ENCODE measurements around the gene UVRAG. TPM values are rescaled to one million over a fixed set of nuclear protein-coding genes. Genes with fewer than 3 reads are reported as not detected.

Gene UVRAG
- total RNA-seq, 1 donor from 2014 or later = 17.8 TPM

DNA sequence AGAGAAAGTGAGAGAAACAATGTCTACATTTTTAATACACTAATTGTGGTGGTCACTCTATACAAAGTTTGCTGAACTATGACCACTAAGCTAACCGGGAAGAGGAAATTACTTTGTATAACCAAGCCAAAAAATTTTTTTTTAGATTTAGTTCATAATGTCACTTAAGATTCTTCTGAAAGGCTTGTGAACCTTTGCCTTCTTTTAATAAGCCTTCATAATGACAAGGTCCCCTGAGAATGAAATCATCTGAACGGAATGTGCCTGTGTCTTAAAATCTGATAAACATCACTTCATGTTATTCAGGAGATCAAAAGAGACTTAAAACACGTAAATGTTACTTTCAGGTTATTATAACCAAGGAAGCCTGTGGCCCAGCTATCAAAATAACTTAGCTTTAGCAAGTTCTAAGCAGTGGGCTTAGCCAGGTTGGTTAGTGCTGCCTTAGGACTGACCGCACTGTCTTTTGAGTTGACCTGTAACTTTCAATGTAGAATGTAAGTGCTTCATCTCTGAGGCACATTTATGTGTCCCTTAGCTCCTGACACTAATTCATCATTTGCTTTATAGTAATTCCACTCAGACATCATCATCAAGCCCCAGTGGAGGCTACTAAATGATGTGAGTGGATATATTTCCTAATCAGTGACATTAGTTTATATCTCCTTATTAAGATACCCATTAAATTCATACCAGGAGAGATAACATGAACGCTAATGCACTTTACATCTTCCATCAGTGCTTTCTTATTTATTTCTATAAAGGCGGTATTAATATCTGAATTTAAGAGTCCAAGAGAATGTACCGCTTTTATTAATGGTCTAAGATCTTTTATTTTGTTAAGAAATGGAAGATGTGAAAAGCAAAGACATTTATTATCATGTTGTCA, 268.8 kb downstream of the UVRAG start:
- H3K27me3 Mint-ChIP-seq (ENCODE audit: unreplicated experiment) = peaks cover 2% of the 10 kb centered on the region

DNA sequence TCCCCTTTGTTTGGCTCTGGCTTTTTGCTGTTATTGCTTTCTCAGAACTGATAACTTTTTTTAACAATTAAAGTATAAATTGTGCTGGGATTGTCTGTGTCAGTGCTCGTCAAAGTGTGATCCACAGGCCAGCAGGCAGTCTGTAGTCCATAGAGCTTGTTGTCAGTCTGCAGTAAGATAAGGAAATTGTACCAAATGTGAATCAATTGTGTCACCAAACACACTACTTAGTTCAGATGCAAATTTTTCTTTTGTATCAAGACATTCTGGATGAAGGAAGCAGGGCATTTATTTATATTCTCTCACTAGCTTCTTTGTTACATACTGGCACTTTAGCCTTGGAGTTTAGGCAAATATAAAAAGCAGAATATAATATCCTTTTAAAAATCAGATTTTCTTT, 270.3 kb downstream of the UVRAG start:
- Mint-ChIP-seq H3K4me3 (ENCODE audit: unreplicated experiment) (no peak overlapping the region), H3K27me3 (ENCODE audit: unreplicated experiment) (peaks cover 2% of the 10 kb centered on the region), H3K9me3 (ENCODE audit: unreplicated experiment) (no peaks in the 10 kb centered on the region), H3K27ac (ENCODE audit: unreplicated experiment) (no peak overlapping the region), H3K36me3 (ENCODE audit: unreplicated experiment) (no peaks in the 10 kb centered on the region), H3K4me1 (ENCODE audit: low read depth, unreplicated experiment) (peaks cover 4% of the 10 kb centered on the region)
- DNase-seq = no peak
- TF ChIP-seq, protein P1, sequence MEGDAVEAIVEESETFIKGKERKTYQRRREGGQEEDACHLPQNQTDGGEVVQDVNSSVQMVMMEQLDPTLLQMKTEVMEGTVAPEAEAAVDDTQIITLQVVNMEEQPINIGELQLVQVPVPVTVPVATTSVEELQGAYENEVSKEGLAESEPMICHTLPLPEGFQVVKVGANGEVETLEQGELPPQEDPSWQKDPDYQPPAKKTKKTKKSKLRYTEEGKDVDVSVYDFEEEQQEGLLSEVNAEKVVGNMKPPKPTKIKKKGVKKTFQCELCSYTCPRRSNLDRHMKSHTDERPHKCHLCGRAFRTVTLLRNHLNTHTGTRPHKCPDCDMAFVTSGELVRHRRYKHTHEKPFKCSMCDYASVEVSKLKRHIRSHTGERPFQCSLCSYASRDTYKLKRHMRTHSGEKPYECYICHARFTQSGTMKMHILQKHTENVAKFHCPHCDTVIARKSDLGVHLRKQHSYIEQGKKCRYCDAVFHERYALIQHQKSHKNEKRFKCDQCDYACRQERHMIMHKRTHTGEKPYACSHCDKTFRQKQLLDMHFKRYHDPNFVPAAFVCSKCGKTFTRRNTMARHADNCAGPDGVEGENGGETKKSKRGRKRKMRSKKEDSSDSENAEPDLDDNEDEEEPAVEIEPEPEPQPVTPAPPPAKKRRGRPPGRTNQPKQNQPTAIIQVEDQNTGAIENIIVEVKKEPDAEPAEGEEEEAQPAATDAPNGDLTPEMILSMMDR (IDR thresholded peaks at IDR 0.05; ENCODE audit: partially characterized antibody, unreplicated experiment) = no peak

More for the DNA sequence above, 268.8 kb downstream of the UVRAG start:
- Mint-ChIP-seq H3K27ac (ENCODE audit: unreplicated experiment) (no peak overlapping the region), H3K4me1 (ENCODE audit: low read depth, unreplicated experiment) (peaks cover 4% of the 10 kb centered on the region), H3K4me3 (ENCODE audit: unreplicated experiment) (no peak overlapping the region), H3K36me3 (ENCODE audit: unreplicated experiment) (no peaks in the 10 kb centered on the region), H3K9me3 (ENCODE audit: unreplicated experiment) (peaks cover 2% of the 10 kb centered on the region)
- no peak for DNase-seq
- TF ChIP-seq, protein P1 (IDR thresholded peaks at IDR 0.05; ENCODE audit: partially characterized antibody, unreplicated experiment) = no peak

DNA sequence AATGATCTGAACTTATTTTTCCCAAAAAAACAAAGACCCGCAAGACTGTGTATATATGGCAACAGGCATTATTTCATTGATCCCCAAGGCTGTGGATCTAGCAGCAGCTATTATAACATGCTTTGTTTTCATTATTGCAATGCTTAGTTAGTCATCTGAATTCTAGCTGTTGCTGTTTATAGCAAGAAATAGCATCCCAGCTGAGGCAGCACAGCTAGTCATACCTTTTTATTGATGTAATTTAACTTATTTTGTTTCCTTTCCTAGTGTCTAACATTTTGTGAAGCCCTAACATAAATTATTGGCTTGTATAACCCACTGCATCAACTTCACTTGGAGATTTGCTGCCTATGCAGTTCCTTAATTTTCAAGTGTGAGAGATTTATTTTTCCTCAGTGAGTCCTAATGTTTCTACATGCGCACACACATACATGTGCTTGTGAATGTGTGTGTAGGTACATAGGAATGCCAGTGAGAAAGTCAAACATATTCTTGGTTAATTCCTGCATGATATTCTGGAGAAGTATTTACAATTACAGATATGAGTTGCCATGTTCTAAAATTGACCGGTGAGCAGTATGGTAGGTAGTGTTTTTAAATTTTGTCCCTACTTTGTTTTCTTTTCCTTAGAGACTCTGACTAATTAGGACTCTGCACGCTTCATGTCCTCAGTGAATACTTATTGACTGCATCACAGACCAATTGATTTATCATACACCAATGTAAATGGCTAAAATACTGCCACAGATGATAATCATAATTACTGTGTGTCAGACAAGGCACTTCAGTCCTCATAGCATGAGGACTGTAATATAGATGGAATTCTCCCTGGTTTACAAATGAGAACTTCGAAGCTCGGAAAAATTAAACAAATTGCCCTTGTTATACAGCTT, 272.0 kb downstream of the UVRAG start:
- DNase-seq = no peak
- Mint-ChIP-seq H3K27me3 (ENCODE audit: unreplicated experiment) (peaks cover 2% of the 10 kb centered on the region), H3K27ac (ENCODE audit: unreplicated experiment) (no peak overlapping the region), H3K4me1 (ENCODE audit: low read depth, unreplicated experiment) (peaks cover 4% of the 10 kb centered on the region), H3K4me3 (ENCODE audit: unreplicated experiment) (no peak overlapping the region), H3K36me3 (ENCODE audit: unreplicated experiment) (peaks cover 4% of the 10 kb centered on the region), H3K9me3 (ENCODE audit: unreplicated experiment) (no peaks in the 10 kb centered on the region)
- TF ChIP-seq, protein P1 (IDR thresholded peaks at IDR 0.05; ENCODE audit: partially characterized antibody, unreplicated experiment) = no peak

DNA sequence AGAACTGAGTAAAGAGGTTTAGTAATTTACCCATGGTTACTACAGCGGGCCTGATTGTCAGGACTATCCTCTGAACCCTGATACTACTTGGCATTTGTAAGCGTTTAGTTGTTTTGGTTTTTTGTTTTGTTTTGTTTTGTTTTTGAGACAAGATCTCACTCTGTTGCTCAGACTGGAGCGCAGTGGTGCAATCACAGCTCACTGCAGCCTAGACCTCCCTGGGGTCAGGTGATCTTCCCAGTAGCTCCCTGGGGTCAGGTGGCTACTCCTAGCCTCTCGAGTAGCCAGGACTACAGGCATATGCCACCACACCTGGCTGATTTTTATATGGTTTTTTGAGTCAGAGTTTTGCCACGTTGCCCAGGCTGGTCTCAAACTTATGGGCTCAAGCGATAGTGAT, 272.7 kb downstream of the UVRAG start:
- peaks cover 2% of the 10 kb centered on the region for H3K27me3 Mint-ChIP-seq (ENCODE audit: unreplicated experiment)
- no peak overlapping the region for H3K4me3 Mint-ChIP-seq (ENCODE audit: unreplicated experiment)
- H3K4me1 Mint-ChIP-seq (ENCODE audit: low read depth, unreplicated experiment) = peaks cover 4% of the 10 kb centered on the region
- H3K9me3 Mint-ChIP-seq (ENCODE audit: unreplicated experiment) = no peaks in the 10 kb centered on the region
- no peak overlapping the region for H3K27ac Mint-ChIP-seq (ENCODE audit: unreplicated experiment)
- DNase-seq = no peak
- TF ChIP-seq, protein P1 (IDR thresholded peaks at IDR 0.05; ENCODE audit: partially characterized antibody, unreplicated experiment) = no peak
- H3K36me3 Mint-ChIP-seq (ENCODE audit: unreplicated experiment) = peaks cover 4% of the 10 kb centered on the region

Data from glutamatergic neuron (in vitro differentiated cells).